ENCODE measurements around the gene CALCB.

DNA sequence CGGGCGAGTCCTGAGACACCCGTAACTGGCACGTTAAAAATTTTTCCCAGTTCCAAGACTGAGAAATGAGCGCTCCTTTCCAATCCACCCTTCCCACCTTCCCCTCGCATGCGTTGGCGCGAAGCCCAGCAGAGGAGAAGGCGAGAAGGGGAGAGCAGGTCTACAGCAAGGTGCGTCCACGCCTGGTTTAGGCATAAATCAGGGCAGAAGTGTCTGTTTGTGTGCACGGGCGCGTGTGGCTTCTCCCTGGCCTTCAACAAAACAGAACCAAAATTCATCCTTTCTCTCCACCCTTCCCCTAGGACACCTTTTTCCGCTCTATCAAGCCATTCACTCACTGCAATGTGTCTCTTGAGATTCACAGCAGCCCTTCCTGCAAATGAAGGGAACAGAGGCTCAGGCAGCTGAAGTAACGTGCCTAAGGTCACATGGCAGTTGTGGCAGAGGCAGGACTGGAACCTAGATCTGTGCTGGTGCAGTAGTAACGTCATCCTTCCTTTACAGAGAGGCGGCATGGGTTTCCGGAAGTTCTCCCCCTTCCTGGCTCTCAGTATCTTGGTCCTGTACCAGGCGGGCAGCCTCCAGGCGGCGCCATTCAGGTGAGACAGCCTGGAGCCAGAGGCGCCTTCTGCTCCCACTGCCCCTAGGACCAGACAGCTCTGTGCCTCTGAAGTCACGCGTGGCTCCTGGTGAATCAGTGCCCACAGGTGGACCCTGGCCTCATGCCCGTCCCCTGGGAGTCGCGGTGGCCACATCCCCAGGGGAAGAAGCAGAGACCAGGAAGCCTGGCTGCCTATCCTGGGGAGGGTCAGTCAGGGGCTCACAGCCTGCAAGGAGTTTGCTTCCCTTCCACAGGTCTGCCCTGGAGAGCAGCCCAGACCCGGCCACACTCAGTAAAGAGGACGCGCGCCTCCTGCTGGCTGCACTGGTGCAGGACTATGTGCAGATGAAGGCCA, 1.1 kb downstream of the CALCB start:
- no peak for TF ChIP-seq EZH2 (IDR thresholded peaks at IDR 0.05; ENCODE audit: borderline replicate concordance, insufficient read depth, low read depth, low read length, poor library complexity, severe bottlenecking)
- TF ChIP-seq, protein P1, sequence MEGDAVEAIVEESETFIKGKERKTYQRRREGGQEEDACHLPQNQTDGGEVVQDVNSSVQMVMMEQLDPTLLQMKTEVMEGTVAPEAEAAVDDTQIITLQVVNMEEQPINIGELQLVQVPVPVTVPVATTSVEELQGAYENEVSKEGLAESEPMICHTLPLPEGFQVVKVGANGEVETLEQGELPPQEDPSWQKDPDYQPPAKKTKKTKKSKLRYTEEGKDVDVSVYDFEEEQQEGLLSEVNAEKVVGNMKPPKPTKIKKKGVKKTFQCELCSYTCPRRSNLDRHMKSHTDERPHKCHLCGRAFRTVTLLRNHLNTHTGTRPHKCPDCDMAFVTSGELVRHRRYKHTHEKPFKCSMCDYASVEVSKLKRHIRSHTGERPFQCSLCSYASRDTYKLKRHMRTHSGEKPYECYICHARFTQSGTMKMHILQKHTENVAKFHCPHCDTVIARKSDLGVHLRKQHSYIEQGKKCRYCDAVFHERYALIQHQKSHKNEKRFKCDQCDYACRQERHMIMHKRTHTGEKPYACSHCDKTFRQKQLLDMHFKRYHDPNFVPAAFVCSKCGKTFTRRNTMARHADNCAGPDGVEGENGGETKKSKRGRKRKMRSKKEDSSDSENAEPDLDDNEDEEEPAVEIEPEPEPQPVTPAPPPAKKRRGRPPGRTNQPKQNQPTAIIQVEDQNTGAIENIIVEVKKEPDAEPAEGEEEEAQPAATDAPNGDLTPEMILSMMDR (IDR thresholded peaks at IDR 0.05), result peak; percentile 75

Measured in B cell (primary cell).